Fibroblast of lung (primary cell): Measurements from ENCODE around the gene SLC2A4RG.

ENCODE experiments used
- EZH2 ChIP-seq: IDR thresholded peaks from 2 replicates; pipeline ENCODE4 v1.5.1; 2012; ENCODE audit warnings: low read length, control low read depth, mild to moderate bottlenecking; ENCODE audit errors: missing control alignments
- TF ChIP-seq, protein P1 (sequence below), 2 donors: IDR thresholded peaks in 1 of 2; conservative IDR thresholded peaks in 1 of 2; 1 replicate in 1 of 2; 2 replicates in 1 of 2; pipeline ENCODE4 v1.5.1; 2011 to 2012; ENCODE audit warnings: low read length in 2 of 2, control low read depth in 1 of 2, inconsistent platforms in 1 of 2, low read depth in 1 of 2, mild to moderate bottlenecking in 1 of 2

DNA sequence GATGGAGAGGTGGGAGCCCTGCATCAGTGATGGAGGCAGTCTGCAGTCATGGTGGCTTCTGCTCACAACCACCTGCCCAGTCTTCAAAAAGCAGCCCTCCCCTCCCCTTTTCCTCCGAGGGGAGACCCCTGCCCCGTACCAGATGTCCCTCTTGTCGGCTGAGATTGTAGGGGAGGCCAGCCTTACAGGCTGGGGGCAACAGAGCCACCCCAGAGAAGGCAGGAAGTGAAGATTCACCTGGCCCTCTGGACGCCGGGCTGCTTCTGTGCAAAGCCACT lies 38.6 kb upstream of the SLC2A4RG start:
- TF ChIP-seq, protein P1, sequence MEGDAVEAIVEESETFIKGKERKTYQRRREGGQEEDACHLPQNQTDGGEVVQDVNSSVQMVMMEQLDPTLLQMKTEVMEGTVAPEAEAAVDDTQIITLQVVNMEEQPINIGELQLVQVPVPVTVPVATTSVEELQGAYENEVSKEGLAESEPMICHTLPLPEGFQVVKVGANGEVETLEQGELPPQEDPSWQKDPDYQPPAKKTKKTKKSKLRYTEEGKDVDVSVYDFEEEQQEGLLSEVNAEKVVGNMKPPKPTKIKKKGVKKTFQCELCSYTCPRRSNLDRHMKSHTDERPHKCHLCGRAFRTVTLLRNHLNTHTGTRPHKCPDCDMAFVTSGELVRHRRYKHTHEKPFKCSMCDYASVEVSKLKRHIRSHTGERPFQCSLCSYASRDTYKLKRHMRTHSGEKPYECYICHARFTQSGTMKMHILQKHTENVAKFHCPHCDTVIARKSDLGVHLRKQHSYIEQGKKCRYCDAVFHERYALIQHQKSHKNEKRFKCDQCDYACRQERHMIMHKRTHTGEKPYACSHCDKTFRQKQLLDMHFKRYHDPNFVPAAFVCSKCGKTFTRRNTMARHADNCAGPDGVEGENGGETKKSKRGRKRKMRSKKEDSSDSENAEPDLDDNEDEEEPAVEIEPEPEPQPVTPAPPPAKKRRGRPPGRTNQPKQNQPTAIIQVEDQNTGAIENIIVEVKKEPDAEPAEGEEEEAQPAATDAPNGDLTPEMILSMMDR (conservative IDR thresholded peaks at IDR 0.05 in 1 of 2, IDR thresholded peaks at IDR 0.05 in 1 of 2; ENCODE audit: low read depth in 1 of 2, low read length in 2 of 2), result no peak
- no peak for TF ChIP-seq EZH2
